Muscle layer of duodenum (tissue), 2 donors: ENCODE measurements around the gene GAPVD1.

Experiments
- H3K27ac ChIP-seq: one replicate; pipeline ENCODE4 v1.7.0; 2013; ENCODE audit warnings: mild to moderate bottlenecking, low read length
- H3K27me3 ChIP-seq: one replicate; pipeline ENCODE4 v1.7.0; 2013; ENCODE audit warnings: low read depth, mild to moderate bottlenecking, control low read depth, low read length
- H3K36me3 ChIP-seq, 2 donors: one replicate each; pipeline ENCODE4 v1.7.0; 2013; ENCODE audit warnings: low read length in 2 of 2, control low read depth in 1 of 2, mild to moderate bottlenecking in 1 of 2; ENCODE audit not compliant: insufficient read depth in 2 of 2, control insufficient read depth in 1 of 2
- H3K4me1 ChIP-seq, 2 donors: one replicate each; pipeline ENCODE4 v1.7.0; 2013; ENCODE audit warnings: low read length in 2 of 2, mild to moderate bottlenecking in 2 of 2, control low read depth in 1 of 2, moderate library complexity in 1 of 2; ENCODE audit not compliant: insufficient read depth in 2 of 2, control insufficient read depth in 1 of 2
- H3K4me3 ChIP-seq, 2 donors: one replicate each; pipeline ENCODE4 v1.7.0; 2013; ENCODE audit warnings: low read length in 2 of 2, low read depth in 1 of 2, mild to moderate bottlenecking in 1 of 2
- H3K9me3 ChIP-seq, 2 donors: one replicate each; pipeline ENCODE4 v1.7.0; 2013; ENCODE audit warnings: low read length in 2 of 2, control low read depth in 1 of 2, mild to moderate bottlenecking in 1 of 2; ENCODE audit not compliant: control insufficient read depth in 1 of 2
- donor health status: healthy.

Gene GAPVD1

DNA sequence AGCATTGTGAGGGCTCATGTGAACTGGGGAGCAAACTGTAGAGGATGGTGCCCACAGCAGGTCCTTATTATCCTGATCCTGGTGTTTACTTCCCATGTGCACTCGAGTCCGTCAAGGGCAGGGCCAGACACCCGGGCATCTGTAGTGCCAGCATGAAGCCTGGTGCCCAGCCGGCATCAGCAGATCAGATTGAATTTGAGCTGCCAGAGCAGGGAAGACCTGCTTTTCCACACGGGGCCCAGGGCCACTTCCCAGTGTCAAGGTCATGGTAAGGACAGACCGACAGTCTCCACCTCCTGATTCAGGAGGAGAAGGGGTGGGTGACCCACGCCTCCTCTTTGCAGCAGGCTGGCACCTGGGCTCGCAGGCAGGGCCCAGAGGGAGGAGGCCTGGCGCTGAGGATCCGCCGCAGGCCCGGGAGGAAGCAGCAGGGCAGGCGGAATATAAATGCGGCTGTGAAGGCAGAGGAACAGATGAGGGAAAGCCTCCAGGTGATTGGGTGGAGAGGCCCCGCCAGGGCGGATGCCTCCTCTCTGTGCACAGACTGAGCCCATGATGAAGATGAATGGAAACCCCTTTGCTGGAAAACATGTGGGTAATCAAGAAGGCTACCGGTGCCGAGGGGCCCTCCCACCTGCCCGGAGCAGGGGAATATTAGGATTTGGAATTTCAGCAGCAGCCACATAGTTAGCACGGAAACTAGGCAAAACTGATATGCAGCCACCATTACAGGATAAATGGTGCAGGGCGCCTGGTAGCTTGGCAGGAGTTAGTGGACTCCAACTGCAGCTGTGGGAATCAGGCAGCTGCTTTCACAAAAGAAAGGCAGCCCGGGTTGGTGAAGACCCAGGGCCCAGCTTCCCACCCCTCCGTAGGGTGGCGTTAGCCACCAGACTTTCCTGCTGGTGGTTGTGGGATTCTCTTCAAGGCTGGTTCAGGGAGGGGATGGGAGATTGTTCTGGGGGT, 114.9 kb downstream of the GAPVD1 start:
- H3K9me3 ChIP-seq = no peaks in the 10 kb centered on the region
- no peaks in the 10 kb centered on the region for H3K27me3 ChIP-seq
- no peak overlapping the region for H3K4me3 ChIP-seq
- H3K27ac ChIP-seq = no peak overlapping the region
- H3K36me3 ChIP-seq = no peaks in the 10 kb centered on the region
- H3K4me1 ChIP-seq = peaks cover 0 to 4% of the 10 kb centered on the region in 2 donors

DNA sequence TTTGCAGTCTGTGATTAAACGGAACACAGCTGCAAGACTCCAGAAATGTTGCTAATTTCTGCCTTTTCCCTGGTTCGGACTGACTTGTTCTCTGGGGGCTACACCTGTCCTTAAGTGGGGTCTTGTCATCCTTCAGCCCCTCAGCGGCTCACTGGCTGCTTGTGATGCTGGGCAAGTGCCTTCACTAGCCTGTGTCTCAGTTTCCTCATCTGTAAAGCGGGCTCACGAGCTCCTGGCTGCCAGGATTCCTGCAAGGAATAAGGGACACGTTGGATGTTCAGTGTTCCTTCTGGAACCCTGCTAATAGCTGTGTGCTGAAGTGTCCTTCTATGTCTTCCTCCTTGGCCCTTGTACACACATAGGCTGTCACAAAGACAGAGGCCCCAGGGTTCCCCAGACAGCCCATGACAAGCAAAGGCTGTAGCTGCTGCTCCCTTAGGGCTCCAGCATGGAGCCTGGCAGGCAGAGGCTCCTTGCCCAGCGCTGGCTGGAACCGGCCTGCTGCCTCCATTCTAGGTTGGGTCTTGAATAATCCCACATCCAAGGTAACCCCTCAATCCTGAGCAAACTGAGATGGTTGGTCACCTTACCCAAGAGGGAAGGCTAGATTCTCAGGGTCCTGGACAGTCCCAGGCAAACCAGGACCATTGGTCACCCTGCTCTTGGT, 116.1 kb downstream of the GAPVD1 start:
- Histone ChIP-seq H3K4me3 (no peak overlapping the region), H3K27me3 (no peaks in the 10 kb centered on the region)

DNA sequence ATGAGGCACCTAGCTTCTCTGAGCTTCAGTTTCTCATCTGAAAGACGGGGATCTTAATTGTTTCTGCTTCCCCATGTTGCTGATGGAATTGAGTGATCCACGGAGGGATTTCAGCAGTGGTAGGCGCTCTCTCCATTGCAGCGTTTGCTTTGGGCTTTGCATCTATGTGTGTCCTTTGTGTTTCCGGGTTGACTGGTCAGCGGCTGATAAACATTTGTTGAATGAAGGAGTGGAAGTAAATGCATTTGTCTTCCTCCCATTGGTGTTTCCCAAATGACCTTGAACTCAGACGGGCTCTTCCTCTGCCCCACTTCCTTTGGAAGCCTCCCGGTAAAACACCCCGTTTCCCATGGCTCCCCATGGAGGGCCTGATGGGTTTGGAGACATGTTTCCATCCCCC, 117.2 kb downstream of the GAPVD1 start:
- Histone ChIP-seq H3K36me3 (no peaks in the 10 kb centered on the region), H3K27ac (no peak overlapping the region), H3K9me3 (no peaks in the 10 kb centered on the region), H3K27me3 (no peaks in the 10 kb centered on the region), H3K4me3 (no peak overlapping the region), H3K4me1 (peaks cover 0 to 4% of the 10 kb centered on the region in 2 donors)

More for the DNA sequence above, 116.1 kb downstream of the GAPVD1 start:
- no peaks in the 10 kb centered on the region for H3K9me3 ChIP-seq
- H3K27ac ChIP-seq = no peak overlapping the region
- H3K4me1 ChIP-seq = peaks cover 0 to 4% of the 10 kb centered on the region in 2 donors
- no peaks in the 10 kb centered on the region for H3K36me3 ChIP-seq

DNA sequence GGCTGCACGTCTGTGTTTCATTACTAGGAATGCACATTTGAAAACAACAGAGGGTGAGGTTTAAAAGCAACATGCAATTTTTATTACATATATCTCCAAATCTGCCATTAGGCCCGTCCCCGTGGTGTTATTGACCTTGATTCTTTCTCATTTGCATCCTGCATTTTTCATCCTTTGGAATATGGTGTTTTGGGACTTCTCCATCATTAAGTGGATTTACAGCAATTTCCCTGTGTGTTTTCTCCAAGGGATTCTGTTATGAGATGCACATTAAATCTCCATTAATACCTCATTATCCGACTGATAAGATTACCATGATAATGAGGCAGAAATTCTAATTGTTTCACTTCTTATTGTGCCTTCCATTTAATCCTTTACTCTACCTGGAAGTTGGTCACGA, 117.6 kb downstream of the GAPVD1 start:
- H3K4me3 ChIP-seq = no peak overlapping the region
- H3K9me3 ChIP-seq = no peaks in the 10 kb centered on the region
- H3K27ac ChIP-seq = no peak overlapping the region
- peaks cover 0 to 4% of the 10 kb centered on the region in 2 donors for H3K4me1 ChIP-seq
- H3K27me3 ChIP-seq = no peaks in the 10 kb centered on the region
- no peaks in the 10 kb centered on the region for H3K36me3 ChIP-seq

DNA sequence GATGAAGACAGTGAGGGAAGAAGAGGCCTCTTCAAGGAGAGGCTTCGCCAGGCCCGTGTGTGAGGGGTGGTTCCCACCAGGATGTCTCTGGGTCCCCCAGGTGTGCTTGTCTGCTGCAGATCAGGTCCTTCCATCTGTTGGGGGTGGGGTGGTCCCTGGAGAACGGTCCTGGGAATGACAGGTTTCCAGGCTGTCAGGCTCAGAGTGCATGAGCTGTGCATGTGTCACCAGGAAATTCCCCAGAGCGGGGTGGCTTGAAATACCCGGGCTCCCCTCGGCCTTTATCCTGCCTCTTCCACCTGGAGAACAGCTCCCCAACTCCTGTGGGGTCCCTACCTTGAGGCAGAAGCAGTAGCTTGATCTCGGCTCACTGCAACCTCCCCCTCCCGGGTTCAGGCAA, 118.8 kb downstream of the GAPVD1 start:
- H3K4me3 ChIP-seq = no peak overlapping the region
- no peaks in the 10 kb centered on the region for H3K4me1 ChIP-seq
- H3K36me3 ChIP-seq = no peaks in the 10 kb centered on the region
- H3K27me3 ChIP-seq = no peaks in the 10 kb centered on the region
- no peaks in the 10 kb centered on the region for H3K9me3 ChIP-seq
- no peak overlapping the region for H3K27ac ChIP-seq

DNA sequence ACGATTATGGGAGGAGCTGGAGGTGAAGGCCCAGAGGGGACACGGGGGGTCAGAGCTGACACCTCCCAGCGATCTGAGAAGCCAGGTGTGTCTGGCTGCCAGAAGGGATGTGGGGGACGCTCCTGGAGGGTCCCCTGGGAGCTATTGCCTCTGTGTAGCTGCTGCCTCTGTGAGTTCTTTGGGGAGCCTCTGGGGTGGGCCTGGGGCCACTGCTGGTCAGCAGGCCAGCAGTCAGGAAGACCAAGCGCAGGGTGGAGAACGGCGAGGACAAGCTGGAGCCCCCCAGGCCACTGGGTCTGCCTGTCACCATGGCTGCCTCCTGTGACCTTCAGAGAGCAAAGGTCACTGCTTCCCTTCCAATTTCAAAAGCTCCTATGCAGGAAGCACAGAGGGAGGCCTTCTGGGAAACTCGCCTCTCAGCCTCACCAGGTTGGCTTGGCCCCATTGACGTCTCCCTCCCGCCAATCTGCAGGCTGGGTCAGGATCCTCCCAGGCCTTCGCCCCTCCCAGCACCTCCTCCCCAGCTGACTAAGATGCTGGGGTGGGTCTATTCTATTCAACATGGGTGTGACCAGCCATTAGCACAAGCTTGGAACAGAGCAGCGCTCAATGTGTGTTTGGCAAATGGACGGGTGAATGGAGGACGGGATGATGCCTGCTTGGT, 126.4 kb downstream of the GAPVD1 start:
- no peaks in the 10 kb centered on the region for H3K27me3 ChIP-seq
- no peak overlapping the region for H3K27ac ChIP-seq
- H3K4me1 ChIP-seq = no peaks in the 10 kb centered on the region
- no peaks in the 10 kb centered on the region for H3K9me3 ChIP-seq
- no peak overlapping the region for H3K4me3 ChIP-seq
- no peaks in the 10 kb centered on the region for H3K36me3 ChIP-seq

DNA sequence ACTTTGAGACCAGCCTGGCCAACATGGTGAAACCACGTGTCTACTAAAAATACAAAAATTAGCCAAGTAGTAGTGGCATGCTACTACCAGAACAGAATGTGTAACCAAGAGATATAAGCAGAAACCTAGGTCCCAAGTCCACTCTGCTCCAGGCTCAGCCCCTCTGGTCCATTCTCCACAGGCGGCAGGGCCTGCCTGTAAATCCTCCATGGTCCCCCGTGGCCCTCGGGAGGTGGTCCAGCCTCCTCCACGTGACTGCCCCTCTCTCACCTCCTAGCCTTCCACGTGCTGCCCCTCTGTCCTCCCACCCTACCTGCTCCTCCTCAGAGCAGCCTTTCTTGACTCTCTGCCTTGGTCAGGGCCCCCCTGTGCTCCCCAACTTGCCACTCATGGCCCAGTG, 127.4 kb downstream of the GAPVD1 start:
- H3K27me3 ChIP-seq = no peaks in the 10 kb centered on the region
- no peak overlapping the region for H3K27ac ChIP-seq
- H3K4me3 ChIP-seq = no peak overlapping the region
- H3K36me3 ChIP-seq = no peaks in the 10 kb centered on the region
- no peaks in the 10 kb centered on the region for H3K9me3 ChIP-seq
- H3K4me1 ChIP-seq = no peaks in the 10 kb centered on the region

DNA sequence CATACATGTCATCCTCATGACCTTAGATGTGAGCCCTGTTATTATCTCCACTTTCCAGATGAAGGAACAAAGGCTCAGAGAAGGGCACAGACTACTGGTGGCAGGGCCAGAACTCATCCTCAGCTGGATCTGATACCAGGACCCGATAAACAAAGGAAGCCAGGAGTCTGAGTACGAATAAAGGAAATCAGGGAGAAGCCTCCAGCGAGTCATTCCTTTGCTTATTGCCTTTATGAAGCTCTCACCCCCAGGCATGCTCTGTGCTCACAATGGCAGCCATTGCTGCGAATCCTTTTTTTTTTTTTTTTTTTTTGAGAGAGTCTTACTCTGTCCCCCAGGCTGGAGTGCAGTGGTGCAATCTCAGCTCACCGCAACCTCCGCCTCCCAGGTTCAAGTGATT, 130.1 kb downstream of the GAPVD1 start:
- Histone ChIP-seq H3K27me3 (no peaks in the 10 kb centered on the region), H3K4me3 (no peak overlapping the region), H3K27ac (no peak overlapping the region), H3K36me3 (no peaks in the 10 kb centered on the region), H3K4me1 (no peaks in the 10 kb centered on the region), H3K9me3 (no peaks in the 10 kb centered on the region)

DNA sequence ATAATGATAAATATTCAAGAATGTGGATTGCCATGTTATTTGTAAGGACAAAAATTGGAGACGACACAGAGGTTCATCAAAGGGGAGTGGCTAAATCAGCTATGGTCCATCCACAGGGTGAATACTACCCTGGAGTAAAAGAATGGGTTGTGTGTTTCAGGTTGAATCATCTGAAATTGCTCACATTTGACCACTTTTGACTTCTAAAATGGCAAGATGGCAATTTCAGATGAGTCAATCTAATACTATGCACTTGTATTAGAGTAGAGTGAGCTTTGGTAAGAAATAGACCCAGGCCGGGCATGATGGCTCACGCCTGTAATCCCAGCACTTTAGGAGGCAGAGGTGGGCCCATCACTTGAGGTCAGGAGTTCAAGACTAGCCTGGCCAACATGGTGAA, 131.8 kb downstream of the GAPVD1 start:
- Histone ChIP-seq H3K9me3 (no peaks in the 10 kb centered on the region), H3K4me3 (no peak overlapping the region), H3K36me3 (no peaks in the 10 kb centered on the region), H3K27me3 (no peaks in the 10 kb centered on the region), H3K27ac (no peak overlapping the region), H3K4me1 (no peaks in the 10 kb centered on the region)

DNA sequence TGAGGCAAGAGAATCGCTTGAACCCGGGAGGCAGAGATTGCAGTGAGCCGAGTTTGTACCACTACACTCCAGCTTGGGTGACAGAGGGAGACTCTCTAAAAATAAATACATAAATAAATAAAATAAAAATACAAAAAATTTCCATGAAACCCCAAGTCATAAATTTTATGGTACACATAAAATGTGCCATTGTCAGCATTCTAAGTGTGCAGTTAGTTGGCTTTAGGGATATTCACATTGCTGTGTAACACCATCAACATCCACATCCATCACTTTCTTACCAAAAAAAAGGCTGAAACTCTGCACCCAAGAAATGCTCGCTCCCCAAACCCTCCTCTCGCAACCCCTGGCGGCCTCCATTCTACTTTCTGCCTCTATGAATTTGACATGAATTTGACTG, 135.2 kb downstream of the GAPVD1 start:
- H3K4me1 ChIP-seq = no peaks in the 10 kb centered on the region
- H3K27me3 ChIP-seq = no peaks in the 10 kb centered on the region
- no peak overlapping the region for H3K4me3 ChIP-seq
- H3K36me3 ChIP-seq = no peaks in the 10 kb centered on the region
- H3K27ac ChIP-seq = no peak overlapping the region
- no peaks in the 10 kb centered on the region for H3K9me3 ChIP-seq

DNA sequence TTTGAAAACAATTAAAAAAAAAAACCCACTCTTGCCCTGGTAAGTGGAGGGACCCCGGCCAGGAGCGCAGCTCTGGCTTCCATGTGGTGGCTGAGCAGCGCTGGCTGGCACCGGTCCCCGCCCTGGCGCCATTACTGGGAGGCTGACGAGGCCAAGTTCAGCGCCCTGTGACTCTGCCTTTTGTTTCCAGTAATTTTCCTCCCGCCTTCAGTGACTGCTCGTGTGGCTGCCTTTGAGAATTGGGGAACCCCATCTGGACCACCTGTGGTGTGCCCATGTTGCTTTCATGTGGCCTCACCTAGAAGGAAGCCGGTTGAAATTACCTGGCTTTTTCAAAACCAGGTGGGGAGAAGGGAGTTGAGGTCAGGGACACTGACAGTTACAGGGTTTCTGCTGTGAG, 136.1 kb downstream of the GAPVD1 start:
- Histone ChIP-seq H3K4me3 (no peak overlapping the region), H3K4me1 (no peaks in the 10 kb centered on the region), H3K27ac (no peak overlapping the region), H3K9me3 (no peaks in the 10 kb centered on the region), H3K27me3 (no peaks in the 10 kb centered on the region), H3K36me3 (no peaks in the 10 kb centered on the region)
